SH-SY5Y (cell line): ENCODE measurements around the gene ZBTB16.

Experiments used
- GATA2 ChIP-seq: IDR thresholded peaks from 2 replicates; pipeline ENCODE4 v1.6.1; 2011; ENCODE audit warnings: mild to moderate bottlenecking, low read depth, low read length
- GATA3 ChIP-seq: IDR thresholded peaks from 2 replicates; pipeline ENCODE4 v1.6.1; 2011; ENCODE audit warnings: low read depth, mild to moderate bottlenecking, low read length, moderate library complexity

Gene ZBTB16

GRCh38 chr11:114197799-114198500 lies 138.4 kb downstream of the ZBTB16 start:
- no peak for TF ChIP-seq GATA3
- no peak for TF ChIP-seq GATA2

- TF ChIP-seq GATA2 = no peak
- no peak for TF ChIP-seq GATA3
Measured at GRCh38 chr11:114199051-114199450, 139.5 kb downstream of the ZBTB16 start.

GRCh38 chr11:114200351-114201133 lies 141.0 kb downstream of the ZBTB16 start:
- TF ChIP-seq GATA2 (no peak), GATA3 (no peak)

GRCh38 chr11:114201219-114201618 lies 141.7 kb downstream of the ZBTB16 start:
- TF ChIP-seq GATA2 (no peak), GATA3 (no peak)

- no peak for TF ChIP-seq GATA2
- TF ChIP-seq GATA3 = no peak
Measured at GRCh38 chr11:114202011-114202609, 142.6 kb downstream of the ZBTB16 start.

- TF ChIP-seq GATA2 (no peak), GATA3 (no peak)
Measured at GRCh38 chr11:114207096-114207495, 147.6 kb downstream of the ZBTB16 start.

GRCh38 chr11:114208377-114208776 lies 148.9 kb downstream of the ZBTB16 start:
- TF ChIP-seq GATA2 (no peak), GATA3 (no peak)

GRCh38 chr11:114209343-114209742 lies 149.8 kb downstream of the ZBTB16 start:
- TF ChIP-seq GATA2 = no peak
- TF ChIP-seq GATA3 = no peak

- TF ChIP-seq GATA3 = no peak
- TF ChIP-seq GATA2 = no peak
Measured at GRCh38 chr11:114209904-114210303, 150.4 kb downstream of the ZBTB16 start.

- no peak for TF ChIP-seq GATA3
- no peak for TF ChIP-seq GATA2
Measured at GRCh38 chr11:114211444-114212121, 152.1 kb downstream of the ZBTB16 start.

GRCh38 chr11:114213622-114214021 lies 154.1 kb downstream of the ZBTB16 start:
- TF ChIP-seq GATA2 = no peak
- no peak for TF ChIP-seq GATA3

- TF ChIP-seq GATA3 = no peak
Measured at GRCh38 chr11:114215428-114215827, 155.9 kb downstream of the ZBTB16 start.

- TF ChIP-seq GATA2 (no peak), GATA3 (no peak)
Measured at GRCh38 chr11:114215871-114216795, 156.6 kb downstream of the ZBTB16 start.
